ENCODE measurements around the gene C2CD4A. TPM values are rescaled to one million over a fixed set of nuclear protein-coding genes. Genes with fewer than 3 reads are reported as not detected.

C2CD4A gene
- total RNA-seq, 4 donors from 2014 or later, result 0.12 to 0.40 (median 0.31) TPM; not detected in 1

- Histone ChIP-seq H3K27me3 (peaks cover 9% of the 10 kb centered on the region), H3K9me3 (no peaks in the 10 kb centered on the region), H3K4me1 (peaks cover 0 to 6% (median 0%) of the 10 kb centered on the region in 3 donors), H3K27ac (no peak overlapping the region), H3K4me3 (no peak overlapping the region), H3K36me3 (no peaks in the 10 kb centered on the region)
- no peak for ATAC-seq
- WGBS, 2 donors (ENCODE audit: low coverage in 1 of 2), result 76 to 77% methylated on average over 8 to 9 of the region's 9 CpGs
- TF ChIP-seq EP300 (IDR thresholded peaks at IDR 0.05), result no peak
- no peak for TF ChIP-seq POLR2AphosphoS5 (IDR thresholded peaks at IDR 0.05)
- TF ChIP-seq CTCF (IDR thresholded peaks at IDR 0.05), result no peak
- TF ChIP-seq POLR2A (IDR thresholded peaks at IDR 0.05), result no peak
Observed at GRCh38 chr15:62083194-62084154, 16.7 kb downstream of the C2CD4A start.

GRCh38 chr15:62085740-62086139, 19.0 kb downstream of the C2CD4A start:
- WGBS, 2 donors (ENCODE audit: low coverage in 1 of 2), result 67 to 71% methylated on average over 4 of the region's 4 CpGs
- H3K4me3 ChIP-seq, result no peak overlapping the region
- H3K27ac ChIP-seq, result no peak overlapping the region
- no peak for TF ChIP-seq POLR2AphosphoS5 (IDR thresholded peaks at IDR 0.05)
- TF ChIP-seq EP300 (IDR thresholded peaks at IDR 0.05), result no peak
- TF ChIP-seq POLR2A (IDR thresholded peaks at IDR 0.05), result no peak
- TF ChIP-seq CTCF (IDR thresholded peaks at IDR 0.05), result no peak
- no peaks in the 10 kb centered on the region for H3K36me3 ChIP-seq
- H3K27me3 ChIP-seq, result no peaks in the 10 kb centered on the region
- peaks cover 0 to 6% (median 0%) of the 10 kb centered on the region in 3 donors for H3K4me1 ChIP-seq
- peak; percentile 25 for ATAC-seq
- no peaks in the 10 kb centered on the region for H3K9me3 ChIP-seq

- Histone ChIP-seq H3K4me3 (no peak overlapping the region), H3K9me3 (no peaks in the 10 kb centered on the region), H3K4me1 (peaks cover 0 to 6% (median 0%) of the 10 kb centered on the region in 3 donors), H3K27me3 (no peaks in the 10 kb centered on the region), H3K36me3 (no peaks in the 10 kb centered on the region), H3K27ac (no peak overlapping the region)
- peak; percentile 48 for ATAC-seq
- TF ChIP-seq CTCF (IDR thresholded peaks at IDR 0.05) (no peak), POLR2AphosphoS5 (IDR thresholded peaks at IDR 0.05) (peak; percentile 24)
- WGBS, 2 donors (ENCODE audit: low coverage in 1 of 2), result 19 to 43% methylated on average over 4 to 5 of the region's 5 CpGs
Observed at GRCh38 chr15:62087671-62088352, 21.0 kb downstream of the C2CD4A start.

- H3K4me3 ChIP-seq, result no peak overlapping the region
- H3K4me1 ChIP-seq, result peaks cover 0 to 6% (median 0%) of the 10 kb centered on the region in 3 donors
- H3K36me3 ChIP-seq, result no peaks in the 10 kb centered on the region
- no peak for TF ChIP-seq POLR2A (IDR thresholded peaks at IDR 0.05)
- no peak for TF ChIP-seq EP300 (IDR thresholded peaks at IDR 0.05)
- no peak for TF ChIP-seq POLR2AphosphoS5 (IDR thresholded peaks at IDR 0.05)
- TF ChIP-seq CTCF (IDR thresholded peaks at IDR 0.05), result no peak
- no peak overlapping the region for H3K27ac ChIP-seq
- 43 to 44% methylated on average over 1 of the region's 1 CpG for WGBS, 2 donors (ENCODE audit: low coverage in 1 of 2)
- no peaks in the 10 kb centered on the region for H3K27me3 ChIP-seq
- no peaks in the 10 kb centered on the region for H3K9me3 ChIP-seq
- ATAC-seq, result no peak
Observed at GRCh38 chr15:62088353-62088693, 21.5 kb downstream of the C2CD4A start.

Data from gastroesophageal sphincter (tissue), 4 donors.